ENCODE data around the gene POU2AF2. TPM values are rescaled to one million over a fixed set of nuclear protein-coding genes. Genes with fewer than 3 reads are reported as not detected.
A peak's percentile ranks its signal among the peaks of the same experiment; 100 is the strongest.

POU2AF2 gene
- total and polyA plus RNA-seq, 2 of the 8 experiments (the other 6 are each of a cell fraction or from before 2014, with no cell fraction given), result not detected

- peak; percentile 55 for TF ChIP-seq CTBP2 (IDR thresholded peaks at IDR 0.05; ENCODE audit: borderline replicate concordance, insufficient read depth, insufficient read length, low read length)
- no peak for TF ChIP-seq CHD2 (IDR thresholded peaks at IDR 0.05; ENCODE audit: low read length)
- no peak for TF ChIP-seq JUND (IDR thresholded peaks at IDR 0.05; ENCODE audit: low read length)
- no peak; the same call in none of the 2 replicates for TF ChIP-seq TAF1 (IDR thresholded peaks at IDR 0.05; ENCODE audit: low read depth, low read length)
- no peak for TF ChIP-seq ZNF274 (IDR thresholded peaks at IDR 0.05; ENCODE audit: borderline replicate concordance, extremely low read depth, low read length)
- no peak for TF ChIP-seq GABPA (IDR thresholded peaks at IDR 0.05; ENCODE audit: borderline replicate concordance, insufficient read depth, low read length)
- peak in 1 of 2 experiments; percentile 34; a peak in 1 of 4 replicates for TF ChIP-seq RAD21 (IDR thresholded peaks at IDR 0.05 in 1 of 2, conservative IDR thresholded peaks at IDR 0.05 in 1 of 2; ENCODE audit: low read depth in 2 of 2, low read length in 2 of 2)
- TF ChIP-seq SP4 (IDR thresholded peaks at IDR 0.05; ENCODE audit: low read length), result no peak
- TF ChIP-seq SAP30 (IDR thresholded peaks at IDR 0.05; ENCODE audit: insufficient read depth, insufficient replicate concordance, low read length), result no peak
- no peak for TF ChIP-seq NANOG (IDR thresholded peaks at IDR 0.05; ENCODE audit: insufficient read depth, low read depth, low read length, poor library complexity, severe bottlenecking)
- TF ChIP-seq BACH1 (IDR thresholded peaks at IDR 0.05; ENCODE audit: low read length), result no peak
Observed at GRCh38 chr11:111299101-111300026, 53.8 kb downstream of the POU2AF2 start (continued).

Data from H1 (cell line).